Epidermal melanocyte (primary cell): ENCODE data around the gene EMC1.
"Not testable (repeated sequence)": the region's sequence is repeated elsewhere in the genome, so short reads cannot be mapped to it uniquely, and the experiment has no call there.

Experiments
- DNase-seq: peaks from one replicate; pipeline ENCODE4 v3.0.0; 2011; ENCODE audit warnings: low spot score; ENCODE audit not compliant: insufficient read length

The EMC1 gene

DNA sequence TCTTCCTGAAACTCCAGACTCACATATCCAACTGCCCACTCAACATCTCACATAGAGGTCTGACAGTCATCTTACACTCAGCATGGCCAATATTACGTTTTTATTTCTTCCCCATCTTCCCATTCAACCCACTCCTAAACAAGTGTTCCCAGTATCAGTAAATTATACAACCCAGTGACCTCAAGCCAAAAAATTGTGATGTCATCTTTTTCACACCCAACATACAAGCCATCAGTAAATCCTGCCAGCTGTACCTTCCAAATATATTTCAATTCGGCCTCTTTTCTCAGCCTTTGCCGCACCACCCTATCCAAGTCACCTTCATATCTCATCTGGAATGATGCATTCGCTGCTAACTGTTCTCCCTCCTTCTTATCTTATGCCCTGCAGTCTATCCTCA lies 60.9 kb downstream of the EMC1 start:
- no peak for DNase-seq

- no peak for DNase-seq
Measured at GRCh38 chr1:19189270-19189669, 62.1 kb downstream of the EMC1 start.

- DNase-seq, result no peak
Measured at GRCh38 chr1:19187852-19188251, 63.5 kb downstream of the EMC1 start.

GRCh38 chr1:19186001-19186400 lies 65.3 kb downstream of the EMC1 start:
- DNase-seq, result no peak

GRCh38 chr1:19182223-19182622 lies 69.1 kb downstream of the EMC1 start:
- no peak for DNase-seq

DNA sequence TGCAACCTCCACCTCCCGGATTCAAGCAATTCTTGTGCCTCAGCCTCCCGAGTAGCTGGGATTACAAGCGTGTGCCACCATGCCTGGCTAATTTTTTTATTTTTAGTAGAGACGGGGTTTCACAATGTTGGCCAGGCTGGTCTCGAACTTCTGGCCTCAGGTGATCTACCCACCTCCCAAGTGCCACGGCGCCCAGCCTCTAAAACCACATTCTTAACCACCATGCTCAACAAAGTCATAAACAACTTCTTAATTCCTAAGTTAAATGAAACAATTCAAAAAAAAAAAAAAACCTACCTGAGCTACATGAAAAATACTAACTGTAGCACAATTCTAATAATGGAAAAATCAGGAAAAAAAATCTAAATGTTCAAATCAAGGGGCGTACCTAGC lies 71.1 kb downstream of the EMC1 start:
- DNase-seq, result not testable (repeated sequence)

- DNase-seq, result no peak
Measured at GRCh38 chr1:19179597-19180264, 71.6 kb downstream of the EMC1 start.

DNA sequence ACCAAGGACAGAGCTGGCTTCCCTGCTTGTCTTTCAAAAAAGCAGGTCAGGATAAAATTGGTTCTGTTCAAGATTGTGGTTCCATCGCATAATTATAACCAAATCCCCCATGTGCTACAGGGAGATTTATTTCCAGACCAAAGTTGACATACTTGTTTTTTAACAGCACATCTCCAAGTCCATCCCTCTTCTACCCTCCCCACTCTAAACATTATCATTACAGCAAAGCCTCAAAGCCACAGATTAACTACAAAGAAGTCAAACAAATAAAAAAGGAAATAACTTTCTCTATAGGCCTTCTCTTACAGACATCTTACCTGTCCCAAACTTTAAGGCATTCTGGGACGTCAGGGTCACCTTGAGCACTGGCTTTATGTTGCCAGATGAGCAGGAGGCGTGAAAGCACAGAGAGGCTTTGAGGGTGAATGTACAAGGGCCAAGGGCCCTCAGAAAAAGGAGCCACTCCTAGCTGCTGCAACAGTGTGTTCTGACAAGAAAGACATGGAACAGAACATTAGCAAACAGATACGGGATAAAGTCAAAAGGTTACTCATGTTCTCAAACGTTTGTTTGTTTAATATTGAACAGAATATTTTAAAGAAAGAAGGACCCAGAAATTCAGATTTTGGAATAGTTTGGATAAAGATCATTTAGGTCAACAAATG lies 72.5 kb downstream of the EMC1 start:
- DNase-seq, result no peak

GRCh38 chr1:19177811-19178210 lies 73.5 kb downstream of the EMC1 start:
- DNase-seq, result no peak

DNA sequence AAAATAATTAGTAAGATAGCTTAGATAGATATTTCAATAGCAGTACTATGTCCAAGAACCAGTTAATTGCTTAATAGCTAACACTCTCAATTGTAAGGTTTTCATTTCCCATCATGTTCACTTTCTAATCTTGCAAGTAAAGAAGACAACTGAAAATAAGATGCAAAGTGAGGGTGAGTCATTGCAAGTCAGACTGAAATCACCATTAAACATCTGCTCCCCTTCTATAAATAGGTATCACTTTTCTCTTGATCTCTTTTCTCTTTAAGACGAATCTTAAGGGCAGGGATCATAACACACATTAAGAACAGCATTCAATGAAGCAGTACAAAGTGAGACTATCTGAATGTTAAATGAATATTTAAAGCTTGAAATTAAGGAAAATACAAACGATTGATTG lies 81.7 kb downstream of the EMC1 start:
- DNase-seq, result no peak

DNA sequence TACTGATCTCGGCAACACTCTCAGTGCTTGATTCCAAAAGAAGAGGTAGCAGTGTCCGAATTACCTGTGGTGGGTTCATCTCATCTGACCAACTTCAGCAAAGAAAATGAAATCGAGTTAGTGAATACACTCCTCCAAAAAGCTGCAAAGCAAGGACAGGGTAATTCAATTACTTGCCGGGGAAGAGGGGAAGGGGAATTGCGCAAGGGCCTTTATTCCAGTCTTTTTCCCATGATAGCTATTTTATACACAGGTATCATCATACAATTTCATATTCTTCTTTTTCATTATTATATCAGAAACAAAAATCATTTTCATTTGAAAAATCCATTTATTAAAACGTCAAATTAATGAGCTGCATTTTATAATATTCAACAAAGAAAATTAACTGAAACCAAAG lies 84.2 kb downstream of the EMC1 start:
- no peak for DNase-seq

- no peak for DNase-seq
Measured at GRCh38 chr1:19166066-19166465, 85.3 kb downstream of the EMC1 start.
